GM19099 (cell line): ENCODE data around the gene CMTM1.
A peak's percentile ranks its signal among the peaks of the same experiment; 100 is the strongest.

Experiments
- POLR2A ChIP-seq: IDR thresholded peaks from 3 replicates; pipeline ENCODE4 v1.6.1; 2011; ENCODE audit warnings: low read depth; ENCODE audit not compliant: insufficient read length; ENCODE audit errors: extremely low read depth

CMTM1 gene

GRCh38 chr16:66548068-66548467 is 18.2 kb upstream of the CMTM1 start:
- no peak for TF ChIP-seq POLR2A

DNA sequence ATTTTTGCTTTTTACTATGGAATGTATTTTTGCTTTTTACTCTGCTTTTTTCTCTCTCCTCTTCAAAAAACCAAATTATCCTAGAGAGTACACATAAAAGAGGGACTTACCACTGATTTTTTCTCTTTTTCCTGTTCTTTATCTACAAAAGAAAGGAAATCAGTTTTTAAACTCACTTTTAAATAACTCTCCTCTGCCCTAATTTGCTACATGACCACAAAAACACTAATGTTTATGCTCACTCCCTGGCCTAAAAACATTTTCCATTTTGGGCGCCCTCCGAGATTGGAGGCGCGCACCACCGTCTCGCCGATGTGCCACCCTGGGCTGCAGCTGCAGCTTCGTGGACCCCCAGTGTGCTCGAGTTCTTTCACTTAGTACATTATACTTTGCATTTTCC is 17.4 kb upstream of the CMTM1 start:
- TF ChIP-seq POLR2A: no peak

- TF ChIP-seq POLR2A: peak; percentile 16
Observed at GRCh38 chr16:66549284-66550131, 16.7 kb upstream of the CMTM1 start, which contains the start of gene TK2. TSS of gene TK2 (minus strand) at chr16:66550122. CDS start at chr16:66550061, 61 bp downstream.

GRCh38 chr16:66551348-66551759 is 14.9 kb upstream of the CMTM1 start:
- no peak for TF ChIP-seq POLR2A

GRCh38 chr16:66551788-66552285 is 14.4 kb upstream of the CMTM1 start:
- no peak for TF ChIP-seq POLR2A

- TF ChIP-seq POLR2A: peak; percentile 61
Observed at GRCh38 chr16:66552286-66553177, 13.7 kb upstream of the CMTM1 start, which contains the start of gene CKLF. TSS of gene CKLF (plus strand) at chr16:66552576. CDS start at chr16:66552716, 140 bp downstream.

DNA sequence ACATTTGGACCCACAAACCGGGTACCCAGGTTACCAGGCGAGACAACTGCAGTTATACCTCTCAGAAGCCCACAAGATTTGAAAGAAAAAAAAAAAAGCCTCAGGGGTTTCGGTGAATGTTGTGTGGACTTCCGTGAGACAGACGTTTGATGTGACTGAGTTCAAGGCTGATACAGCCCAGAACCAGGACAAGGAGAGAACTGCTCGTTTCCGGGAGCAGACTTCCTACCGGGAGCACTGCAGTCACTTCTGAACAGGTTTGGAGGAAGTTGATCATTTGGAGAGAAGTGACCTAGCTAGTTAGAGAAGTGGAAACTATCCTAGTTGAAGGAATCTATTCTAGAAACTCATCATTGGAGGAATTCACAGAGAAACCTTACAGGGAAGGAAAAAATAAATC is 13.0 kb upstream of the CMTM1 start:
- no peak for TF ChIP-seq POLR2A

DNA sequence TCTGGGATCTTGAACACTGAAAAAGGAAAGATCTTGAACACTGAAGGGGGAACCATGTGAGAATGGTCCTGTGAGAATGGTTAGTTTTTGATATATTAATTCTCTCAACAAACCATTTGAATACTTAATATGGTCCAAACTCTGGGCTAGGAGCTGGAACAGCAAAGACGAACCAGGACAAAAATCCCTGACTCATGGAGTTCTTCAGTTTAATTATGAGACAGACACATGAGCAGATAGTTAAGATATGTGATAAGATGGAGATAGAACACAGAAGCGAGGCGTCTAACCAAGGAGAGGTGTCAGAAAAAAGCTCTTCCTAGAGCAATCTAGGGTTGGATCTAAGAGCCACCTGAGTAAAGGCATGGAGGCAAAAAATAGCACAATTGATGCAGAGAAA is 12.2 kb upstream of the CMTM1 start:
- TF ChIP-seq POLR2A: no peak

DNA sequence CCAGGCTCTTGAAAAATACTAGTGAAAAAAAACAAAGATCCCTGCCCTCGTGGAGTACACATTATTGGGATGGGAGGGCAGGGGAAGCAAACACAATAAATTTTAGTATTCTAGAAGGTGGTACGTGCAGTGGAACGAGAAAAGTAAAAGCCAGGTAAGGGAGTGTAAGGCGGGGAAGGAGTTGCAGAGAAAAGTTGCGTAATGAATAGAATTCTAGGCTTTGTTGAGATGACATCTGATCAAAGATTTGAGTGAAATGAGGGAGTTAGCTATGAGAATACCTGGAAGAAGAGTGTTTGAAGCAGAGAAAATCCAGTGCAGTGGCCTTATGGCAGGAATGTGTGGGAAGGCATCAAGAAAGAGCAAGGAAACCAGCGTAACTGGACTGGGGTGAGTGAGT is 11.7 kb upstream of the CMTM1 start:
- TF ChIP-seq POLR2A: no peak

- TF ChIP-seq POLR2A: no peak
Observed at GRCh38 chr16:66560107-66560506, 6.1 kb upstream of the CMTM1 start.

- TF ChIP-seq POLR2A: no peak
Observed at GRCh38 chr16:66561381-66562080, 4.7 kb upstream of the CMTM1 start.

DNA sequence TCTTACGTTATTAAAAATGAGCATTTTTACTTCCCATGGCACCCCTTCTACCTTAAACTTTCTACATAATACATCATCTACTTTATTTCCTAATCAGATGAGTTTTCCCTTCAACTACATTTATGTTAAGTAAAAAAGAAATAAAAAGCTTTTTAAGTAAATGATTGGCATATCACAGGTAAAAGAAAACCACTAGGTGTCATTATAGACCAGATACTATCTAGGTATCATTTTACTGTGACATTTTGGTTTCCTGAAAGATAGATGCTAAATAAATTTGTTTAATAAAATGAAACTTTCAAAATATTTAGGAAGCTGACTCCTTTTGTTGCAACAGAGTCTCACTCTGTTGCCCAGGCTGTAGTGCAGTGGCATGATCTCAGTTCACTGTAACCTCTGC is 3.8 kb upstream of the CMTM1 start:
- TF ChIP-seq POLR2A: no peak

- no peak for TF ChIP-seq POLR2A
Observed at GRCh38 chr16:66562986-66563385, 3.3 kb upstream of the CMTM1 start.

GRCh38 chr16:66563574-66564334 is 2.5 kb upstream of the CMTM1 start:
- no peak for TF ChIP-seq POLR2A

DNA sequence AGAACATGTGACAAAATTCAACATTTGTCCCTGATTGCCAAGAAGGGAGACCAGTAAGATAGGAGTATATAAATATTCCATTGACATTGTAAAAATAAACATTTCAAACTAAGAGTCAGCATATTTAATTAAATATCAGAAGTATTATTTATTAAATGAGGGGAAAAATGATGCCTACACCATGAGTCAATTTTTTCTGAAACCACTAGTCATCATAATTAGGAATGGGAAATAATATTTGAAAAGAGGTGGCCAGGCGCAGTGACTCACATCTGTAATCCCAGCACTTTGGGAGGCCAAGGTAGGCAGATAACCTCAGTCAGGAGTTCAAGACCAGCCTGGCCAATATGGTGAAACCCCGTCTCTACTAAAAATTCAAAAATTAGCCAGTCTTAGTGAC is 2.1 kb downstream of the CMTM1 start:
- TF ChIP-seq POLR2A: no peak

- TF ChIP-seq POLR2A: no peak
Observed at GRCh38 chr16:66569131-66569530, 2.9 kb downstream of the CMTM1 start.
